Adrenal gland (tissue), 12 donors: ENCODE results near the gene HOXC9. TPM values are rescaled to one million over a fixed set of nuclear protein-coding genes. Genes with fewer than 3 reads are reported as not detected.

Experiments
- DNase-seq, 7 donors: peaks; one replicate each; pipeline ENCODE4 v3.0.0-alpha.2; 2019 to 2020
- H3K27ac ChIP-seq, 5 donors: fragments of 200-600 bp; sonication (generic) in 4 of 5; 1 replicate in 3 of 5; 2 replicates in 2 of 5; pipeline versions ENCODE4 v1.5.1 to v1.8.0; 2016 to 2020; ENCODE audit warnings: mild to moderate bottlenecking in 1 of 5
- H3K27me3 ChIP-seq: fragments of 200-600 bp; 2 replicates; pipeline ENCODE4 v1.8.0; 2021
- H3K36me3 ChIP-seq, 2 donors: fragments of 200-600 bp; replicated peaks in 1 of 2; 1 replicate in 1 of 2; 2 replicates in 1 of 2; pipeline versions ENCODE4 v1.5.1 to v1.8.0; 2018 to 2022
- H3K4me1 ChIP-seq, 2 donors: fragments of 200-600 bp; replicated peaks in 1 of 2; 1 replicate in 1 of 2; 2 replicates in 1 of 2; pipeline versions ENCODE4 v1.5.1 to v1.8.0; 2018 to 2021
- H3K4me3 ChIP-seq, 4 donors: fragments of 200-600 bp; sonication (generic) in 3 of 4; one replicate each; pipeline ENCODE4 v1.5.1; 2016 to 2018
- H3K9me3 ChIP-seq, 3 donors: fragments of 200-600 bp; sonication (generic) in 1 of 3; replicated peaks in 1 of 3; 1 replicate in 2 of 3; 2 replicates in 1 of 3; pipeline versions ENCODE4 v1.5.1 to v1.8.0; 2016 to 2021
- POLR2A ChIP-seq, 2 donors: fragments of 450-650 bp; IDR thresholded peaks; one replicate each; pipeline ENCODE4 v1.6.1; 2017; ENCODE audit warnings: antibody characterized with exemption in 2 of 2, mild to moderate bottlenecking in 2 of 2, moderate library complexity in 1 of 2
- WGBS, 4 donors: extraction: QIAGEN DNeasy Blood & Tissue Kit in 2 of 4; methylation state at CpG; one replicate each; pipeline versions ENCODE4 v1.1.5 to v1.1.7; 2013 to 2017; 5-methylcytosine and 5-hydroxymethylcytosine counted together
- intact Hi-C, 2 donors: fragments of 100-400 bp; cut with DNase I; formaldehyde crosslinking; loops; one replicate each; pipeline versions ENCODE4 v1.14.1 to v1.15.0; 2022 to 2023
- polyA plus RNA-seq, 3 donors: library from polyadenylated mRNA; stranded (reverse); fragments of 200-250 nt in 2 of 3; fragments of 350-450 nt in 1 of 3; fragmentation: Illumina TruSeq in 1 of 3; extraction: RNeasy Lipid Tissue Mini Kit (QIAGEN cat#74804) in 1 of 3; gene quantifications; one replicate each; pipeline ENCODE4 v1.2.3, GENCODE V29; 2013 to 2014
- total RNA-seq, 9 donors: library from RNA; depleted of rRNA in 4 of 9; stranded (reverse); fragments of >200 nt in 4 of 9; fragments of 120-200 nt in 1 of 9; fragmentation: NEBNext Ultra II Directional in 1 of 9; extraction: Animal tissue kit (Norgen Biotek cat#: 25700) in 1 of 9; gene quantifications; one replicate each; pipeline versions ENCODE4 v1.1.0 to v1.2.4, GENCODE V29; 2013 to 2023
- TF ChIP-seq, protein P1 (sequence below), 6 experiments: fragments of 450-650 bp in 4 of 6; fragments of 200-600 bp in 2 of 6; sonication (generic) in 1 of 6; IDR thresholded peaks; 1 replicate in 5 of 6; 2 replicates in 1 of 6; pipeline versions ENCODE4 v1.5.1 to v1.8.0; 2016 to 2021; ENCODE audit warnings: antibody characterized with exemption in 6 of 6, mild to moderate bottlenecking in 2 of 6, moderate library complexity in 1 of 6
- donor health status: healthy with polysubstance abuse.
- donor health status: Bipolar disorder and iron deficiency.
- donor health status: DM: yes; HTN: yes; CAD: no.
- donor health status: DM: no; HTN: no; CAD: no.
- donor health status: DM: no; HTN: no; CAD: no.
- donor health status: DM: yes; HTN: yes; CAD: no.

The HOXC9 gene
- total and polyA plus RNA-seq, 12 donors = 1.2 to 12.1 (median 3.0) TPM; not detected in 1

DNA sequence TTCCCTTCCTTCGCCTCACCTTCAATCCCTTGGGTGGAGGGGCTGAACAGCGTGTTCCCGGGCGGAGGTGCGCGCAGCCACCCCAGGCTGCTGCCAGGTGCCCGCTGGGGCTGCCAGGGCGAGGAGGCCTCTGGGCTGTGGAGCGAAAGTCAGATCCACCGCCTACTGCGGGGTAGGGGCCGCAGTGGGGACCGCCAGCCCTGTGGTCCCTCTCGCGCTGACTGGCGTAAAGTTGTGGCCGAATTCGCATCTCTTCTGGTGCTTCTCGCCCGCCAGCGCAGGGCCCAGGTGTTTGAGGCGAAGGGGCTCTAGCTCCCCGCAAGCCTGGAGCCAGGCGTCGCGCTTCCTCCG lies 46.8 kb downstream of the HOXC9 start:
- intact Hi-C loops = no loop called here
- 46 to 52% (median 49%) methylated on average over 9 to 27 of the region's 27 CpGs for WGBS, 4 donors
- no peaks in the 10 kb centered on the region for H3K9me3 ChIP-seq
- TF ChIP-seq, protein P1, sequence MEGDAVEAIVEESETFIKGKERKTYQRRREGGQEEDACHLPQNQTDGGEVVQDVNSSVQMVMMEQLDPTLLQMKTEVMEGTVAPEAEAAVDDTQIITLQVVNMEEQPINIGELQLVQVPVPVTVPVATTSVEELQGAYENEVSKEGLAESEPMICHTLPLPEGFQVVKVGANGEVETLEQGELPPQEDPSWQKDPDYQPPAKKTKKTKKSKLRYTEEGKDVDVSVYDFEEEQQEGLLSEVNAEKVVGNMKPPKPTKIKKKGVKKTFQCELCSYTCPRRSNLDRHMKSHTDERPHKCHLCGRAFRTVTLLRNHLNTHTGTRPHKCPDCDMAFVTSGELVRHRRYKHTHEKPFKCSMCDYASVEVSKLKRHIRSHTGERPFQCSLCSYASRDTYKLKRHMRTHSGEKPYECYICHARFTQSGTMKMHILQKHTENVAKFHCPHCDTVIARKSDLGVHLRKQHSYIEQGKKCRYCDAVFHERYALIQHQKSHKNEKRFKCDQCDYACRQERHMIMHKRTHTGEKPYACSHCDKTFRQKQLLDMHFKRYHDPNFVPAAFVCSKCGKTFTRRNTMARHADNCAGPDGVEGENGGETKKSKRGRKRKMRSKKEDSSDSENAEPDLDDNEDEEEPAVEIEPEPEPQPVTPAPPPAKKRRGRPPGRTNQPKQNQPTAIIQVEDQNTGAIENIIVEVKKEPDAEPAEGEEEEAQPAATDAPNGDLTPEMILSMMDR (IDR thresholded peaks at IDR 0.05) = no peak
- TF ChIP-seq POLR2A (IDR thresholded peaks at IDR 0.05) = no peak
- peaks cover 0 to 4% of the 10 kb centered on the region in 2 donors for H3K4me1 ChIP-seq
- peaks cover 3% of the 10 kb centered on the region for H3K27me3 ChIP-seq
- no peak for DNase-seq
- peak overlapping the region in 1 of 4 donors; percentile 49 for H3K4me3 ChIP-seq
- H3K27ac ChIP-seq = peak overlapping the region in 3 of 5 donors; percentile 33 to 76 (median 54)
- no peaks in the 10 kb centered on the region for H3K36me3 ChIP-seq

DNA sequence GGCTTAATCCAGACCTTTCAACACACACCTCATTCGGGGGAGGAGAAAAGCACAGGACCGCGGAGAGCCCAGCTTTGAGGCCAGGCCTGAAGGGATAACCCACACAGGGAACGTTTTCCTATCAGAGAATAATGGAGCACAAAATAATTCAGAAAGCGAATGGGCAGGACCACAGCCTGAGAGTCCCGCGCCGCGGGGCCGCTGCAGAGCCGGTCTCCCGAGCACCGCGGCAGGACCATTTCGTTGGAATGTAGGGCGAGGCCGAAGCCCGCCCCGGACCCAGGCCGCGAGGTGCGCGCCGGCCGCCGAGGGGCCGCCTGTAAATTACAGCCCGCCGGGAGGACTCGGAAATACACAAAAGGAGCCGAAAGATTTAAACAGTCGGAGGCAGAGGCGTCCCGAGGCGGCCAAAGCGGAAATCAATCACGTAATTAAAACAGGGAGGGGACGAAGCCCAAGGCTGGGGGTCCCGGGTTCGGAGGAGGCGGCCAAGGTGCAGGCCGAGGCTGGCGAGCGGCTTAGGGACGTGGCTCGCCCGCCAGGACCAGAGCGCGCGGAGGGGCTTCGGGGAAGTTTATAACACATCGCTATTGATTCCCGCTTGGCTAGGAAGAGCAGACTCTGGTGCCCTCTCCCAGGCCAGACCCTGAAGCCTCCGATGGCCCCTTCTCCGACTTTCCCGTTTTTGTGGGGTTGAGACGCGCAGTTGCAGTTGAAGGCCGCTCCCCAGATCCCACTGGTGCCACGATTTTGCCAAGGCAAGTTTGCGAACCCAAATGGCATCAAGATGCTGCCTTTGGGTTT lies 47.4 kb downstream of the HOXC9 start:
- intact Hi-C loops = no loop called here
- Histone ChIP-seq H3K4me1 (peaks cover 0 to 4% of the 10 kb centered on the region in 2 donors), H3K27me3 (peaks cover 3% of the 10 kb centered on the region), H3K9me3 (no peaks in the 10 kb centered on the region), H3K27ac (peak overlapping the region in 3 of 5 donors; percentile 33 to 76 (median 54)), H3K4me3 (peak overlapping the region in 1 of 4 donors; percentile 49), H3K36me3 (no peaks in the 10 kb centered on the region)
- WGBS, 4 donors = 38 to 58% (median 51%) methylated on average over 31 to 61 of the region's 61 CpGs
- TF ChIP-seq, protein P1 (IDR thresholded peaks at IDR 0.05) = no peak
- no peak for TF ChIP-seq POLR2A (IDR thresholded peaks at IDR 0.05)
- no peak for DNase-seq

DNA sequence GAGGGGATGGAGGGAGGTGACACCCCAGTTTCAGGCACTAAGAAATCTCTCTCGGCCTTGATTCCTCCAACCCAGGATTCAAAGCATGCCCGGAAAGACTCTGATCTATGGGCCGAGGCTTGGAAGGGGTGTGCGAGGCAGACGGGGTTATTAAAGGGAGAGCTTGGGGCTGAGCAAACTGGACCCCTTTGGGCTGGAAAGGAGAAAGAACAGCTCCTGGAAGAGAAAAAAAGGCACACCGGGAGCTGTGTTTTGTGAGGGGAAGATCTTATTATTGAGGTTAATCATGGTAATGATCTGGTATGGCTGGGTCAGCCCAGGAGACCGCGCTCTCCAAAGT lies 48.0 kb downstream of the HOXC9 start:
- H3K27me3 ChIP-seq = peaks cover 3% of the 10 kb centered on the region
- H3K27ac ChIP-seq = peak overlapping the region in 2 of 5 donors; percentile 54 to 76
- DNase-seq = no peak
- peaks cover 0 to 8% of the 10 kb centered on the region in 2 donors for H3K4me1 ChIP-seq
- no peaks in the 10 kb centered on the region for H3K36me3 ChIP-seq
- no peaks in the 10 kb centered on the region for H3K9me3 ChIP-seq
- TF ChIP-seq POLR2A (IDR thresholded peaks at IDR 0.05) = no peak
- TF ChIP-seq, protein P1 (IDR thresholded peaks at IDR 0.05) = no peak
- intact Hi-C loops = no loop called here
- H3K4me3 ChIP-seq = peak overlapping the region in 1 of 4 donors; percentile 49
- 75 to 79% (median 79%) methylated on average over 8 of the region's 8 CpGs for WGBS, 4 donors

DNA sequence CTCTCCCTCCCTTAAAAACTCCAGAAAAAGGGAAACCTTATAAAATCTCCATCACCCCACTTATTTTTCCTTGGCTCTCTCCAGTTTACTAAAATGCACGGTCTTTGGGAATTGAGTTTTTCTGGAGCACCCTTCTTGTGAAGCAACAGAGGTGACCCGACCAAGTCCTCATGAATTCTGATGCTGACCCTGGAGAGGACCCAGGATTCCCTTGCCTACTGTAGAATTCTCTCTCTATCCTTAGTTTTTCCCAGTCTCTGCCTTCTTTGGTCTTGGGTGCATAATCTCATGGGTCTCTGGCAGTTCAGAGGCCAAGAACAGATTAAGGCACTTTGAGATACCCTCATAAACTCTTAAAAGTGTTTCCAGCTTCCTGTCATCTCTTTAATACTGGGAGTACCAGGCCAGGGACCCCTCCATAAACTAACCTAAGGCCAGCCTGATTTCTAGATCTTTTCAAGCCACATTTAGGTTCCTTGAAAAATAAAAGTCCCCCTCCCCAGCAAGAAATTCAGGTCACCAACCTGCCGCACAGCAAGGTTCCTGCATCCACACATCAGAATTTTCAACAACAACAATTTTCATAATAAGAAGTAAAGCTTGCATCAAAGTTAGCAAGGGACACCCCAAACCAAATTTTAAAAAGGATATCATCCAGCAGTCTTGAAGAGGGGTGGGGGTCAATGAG lies 48.6 kb downstream of the HOXC9 start:
- Histone ChIP-seq H3K27ac (peak overlapping the region in 1 of 5 donors; percentile 29), H3K27me3 (peaks cover 3% of the 10 kb centered on the region), H3K36me3 (no peaks in the 10 kb centered on the region), H3K4me1 (peaks cover 0 to 13% of the 10 kb centered on the region in 2 donors), H3K4me3 (no peak overlapping the region), H3K9me3 (no peaks in the 10 kb centered on the region)
- TF ChIP-seq, protein P1 (IDR thresholded peaks at IDR 0.05) = no peak
- TF ChIP-seq POLR2A (IDR thresholded peaks at IDR 0.05) = no peak
- 75 to 88% (median 81%) methylated on average over 3 of the region's 3 CpGs for WGBS, 4 donors
- no peak for DNase-seq
- intact Hi-C loops = no loop called here
